Measurements from ENCODE around the gene RASD2.

The RASD2 gene

DNA sequence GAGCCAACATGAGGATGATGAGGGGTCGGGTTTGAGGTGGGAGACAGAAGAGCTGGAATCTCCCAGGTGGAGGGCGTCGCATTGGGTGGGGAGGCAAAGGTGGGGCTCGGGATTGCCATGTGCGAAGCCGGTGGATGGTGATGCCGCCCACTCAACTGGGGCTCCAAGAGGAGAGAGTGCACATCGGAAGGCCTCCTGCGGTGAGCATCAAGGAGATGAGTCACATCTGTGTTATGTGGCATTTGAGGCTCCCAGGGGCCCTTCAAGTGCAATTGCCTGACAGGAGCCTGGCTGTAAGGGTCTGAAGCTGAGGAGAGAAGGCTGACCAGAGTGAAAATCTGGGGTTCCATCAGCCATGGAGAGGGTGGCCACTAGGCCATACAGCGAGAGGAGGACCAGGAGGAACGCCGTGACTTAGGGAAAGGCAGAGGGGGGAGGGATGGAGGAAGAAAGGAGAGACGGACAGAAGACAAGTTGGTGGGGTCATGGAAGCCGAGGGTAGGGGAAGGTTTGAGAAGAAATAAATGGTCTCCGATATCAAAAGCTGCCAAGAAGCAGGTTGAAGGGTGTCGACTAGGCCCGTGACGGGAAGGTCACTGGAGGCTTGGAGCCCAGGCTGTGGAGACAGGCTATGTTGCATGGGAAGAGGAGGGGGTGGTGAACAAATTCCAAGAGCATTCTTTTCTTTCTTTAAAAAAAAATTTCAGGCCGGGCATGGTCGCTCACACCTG is 21.3 kb downstream of the RASD2 start:
- DNase-seq, result no peak

DNA sequence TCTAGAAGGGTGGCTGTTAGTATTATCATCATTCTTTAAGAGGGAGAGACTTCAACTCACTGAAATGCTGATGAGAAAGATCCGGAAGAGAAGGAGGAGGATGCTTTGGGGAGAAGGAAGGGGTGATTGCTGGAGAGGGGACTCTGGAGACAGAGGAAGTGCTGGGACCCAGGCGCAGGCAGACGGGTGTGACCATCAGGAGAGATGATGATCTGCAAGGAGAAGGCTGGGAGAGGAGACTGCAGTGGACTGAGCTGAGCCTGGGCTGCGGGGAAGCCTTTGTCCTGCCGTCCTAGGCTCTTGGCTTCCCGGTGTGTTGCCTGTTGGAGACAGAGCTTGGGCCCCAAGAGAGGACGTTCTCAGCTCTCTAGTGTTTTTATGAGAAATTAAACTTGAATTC is 22.6 kb downstream of the RASD2 start:
- DNase-seq, result no peak

DNA sequence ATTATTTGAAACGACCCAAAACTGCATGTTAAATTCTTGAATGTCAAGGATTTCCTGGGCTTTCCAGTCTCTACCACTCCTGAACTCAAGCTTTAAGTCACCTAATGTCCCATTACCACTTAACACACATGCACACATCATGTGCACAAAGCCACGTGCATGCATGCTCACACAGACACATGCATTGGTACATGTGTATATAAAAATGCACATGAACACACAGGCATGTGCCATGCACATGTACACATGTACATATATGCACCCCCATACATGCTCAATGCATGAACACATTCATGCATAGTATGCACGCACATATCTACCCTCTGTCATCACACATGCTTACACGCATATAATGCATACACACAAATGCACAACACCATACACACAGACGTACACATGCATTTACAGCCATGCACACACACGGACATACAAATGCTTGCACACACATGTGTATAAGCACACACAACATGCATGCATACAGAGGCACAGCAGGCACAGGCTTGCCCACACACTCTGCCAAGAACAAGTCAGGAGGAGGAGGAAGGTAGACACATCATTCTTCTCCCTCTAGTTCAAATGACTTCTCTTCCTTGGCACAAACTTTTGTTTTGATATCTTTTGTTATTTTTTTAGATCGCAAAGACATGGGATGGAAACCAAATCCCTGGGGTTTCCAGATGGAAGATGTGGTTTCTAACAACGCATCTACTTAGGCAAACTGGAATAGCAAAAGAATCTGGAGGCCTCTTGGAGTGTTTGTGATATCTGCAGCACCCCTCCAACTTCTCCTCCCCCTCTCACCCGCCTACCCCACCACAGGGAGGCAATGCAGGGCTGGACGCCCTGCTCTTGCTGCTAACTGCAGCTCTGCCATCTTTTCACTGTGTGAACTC is 24.6 kb downstream of the RASD2 start:
- no peak for DNase-seq

- no peak for DNase-seq
These were observed 26.9 kb downstream of the RASD2 start for GRCh38 chr22:35567351-35568141.

DNA sequence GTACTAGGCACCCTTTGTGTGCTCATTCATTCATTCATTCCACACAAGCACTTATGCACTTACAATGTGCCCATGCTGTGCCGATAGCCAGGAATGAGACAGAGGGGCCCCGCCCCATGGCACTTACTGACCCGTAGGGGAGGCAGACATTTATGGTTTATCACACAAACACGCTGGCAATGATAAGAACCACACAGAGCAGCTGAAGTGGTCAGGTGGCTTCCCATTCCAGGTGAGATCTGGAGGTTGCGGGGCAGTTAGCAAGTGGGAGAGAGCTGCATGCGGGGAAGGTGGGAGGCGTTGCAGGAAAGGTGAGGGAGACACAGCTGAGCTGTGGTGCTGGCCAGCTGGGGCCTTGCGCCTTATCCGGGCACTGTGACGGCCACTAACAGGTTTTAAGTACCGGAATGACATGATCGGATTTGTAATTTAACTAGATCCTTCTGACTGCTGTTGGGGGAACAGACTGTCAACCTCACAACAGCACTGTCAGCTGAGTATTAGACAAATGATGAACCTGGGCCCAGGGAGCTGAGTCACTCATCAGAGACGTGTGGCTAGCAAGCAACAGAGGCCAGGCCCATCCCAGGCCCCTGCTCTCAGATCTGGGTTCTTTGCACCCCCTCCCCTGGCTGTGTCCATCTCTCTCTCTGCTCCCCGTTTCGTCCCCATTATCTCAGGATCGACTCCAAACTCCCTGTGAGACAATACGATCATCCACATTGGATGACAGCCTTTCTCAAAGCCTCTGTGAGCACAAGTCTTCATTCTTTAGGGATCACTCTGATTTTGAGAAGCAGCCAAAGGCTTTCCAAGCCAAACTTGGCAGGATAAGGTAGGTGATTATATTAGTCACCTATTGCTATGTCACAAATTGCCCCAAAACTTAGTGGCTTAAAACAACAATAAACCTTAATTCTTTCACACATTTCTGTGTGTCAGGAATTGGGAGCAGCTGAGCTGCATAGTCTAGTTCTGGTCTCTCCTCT is 28.4 kb downstream of the RASD2 start:
- no peak for DNase-seq

DNA sequence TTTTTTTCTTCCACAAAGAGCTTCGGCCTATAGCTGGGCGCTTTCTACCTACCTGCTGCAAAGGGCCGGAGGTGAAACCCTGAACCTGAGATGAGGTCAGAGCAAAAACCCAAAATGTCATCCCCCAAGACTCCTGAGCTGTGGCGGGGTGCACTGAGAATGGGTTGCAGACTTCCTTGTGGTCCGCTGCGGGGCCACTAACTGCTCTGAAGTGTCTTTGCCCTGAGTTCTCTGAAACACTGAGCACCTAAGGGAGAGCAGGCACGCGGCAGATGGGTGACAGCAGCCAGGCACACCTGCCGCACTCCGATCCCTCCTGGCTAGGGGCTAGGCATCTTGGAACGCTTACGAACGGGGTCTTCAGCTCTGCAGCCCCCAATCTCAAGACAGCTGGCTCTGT is 29.3 kb downstream of the RASD2 start:
- no peak for DNase-seq

GRCh38 chr22:35570686-35571194 is 30.1 kb downstream of the RASD2 start:
- DNase-seq, result no peak

GRCh38 chr22:35572556-35572955 is 31.9 kb downstream of the RASD2 start:
- no peak for DNase-seq

- DNase-seq, result no peak
These were observed 34.6 kb downstream of the RASD2 start for GRCh38 chr22:35575116-35575748.

DNA sequence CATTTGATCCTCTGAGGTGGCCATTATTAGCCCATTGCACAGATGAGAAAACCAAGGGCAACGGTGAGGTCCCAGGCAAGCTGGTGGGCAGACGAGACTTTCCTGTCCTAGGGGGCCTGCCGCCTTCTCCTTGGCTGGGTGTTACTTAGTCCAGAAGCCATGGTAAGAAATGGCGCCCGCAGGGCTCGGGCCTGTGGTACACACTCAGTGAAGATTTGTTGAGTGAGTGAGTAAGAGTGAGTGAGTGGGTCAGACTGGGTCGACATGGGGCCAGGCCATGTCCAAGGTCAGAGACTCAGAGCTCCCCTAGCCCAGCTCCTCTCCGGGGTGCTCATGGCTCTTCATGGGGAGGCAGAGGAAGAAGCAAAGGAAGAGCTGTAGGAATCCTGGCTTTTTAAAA is 36.0 kb downstream of the RASD2 start:
- DNase-seq, result no peak

- DNase-seq, result no peak
These were observed 37.4 kb downstream of the RASD2 start for GRCh38 chr22:35577799-35578659.

DNA sequence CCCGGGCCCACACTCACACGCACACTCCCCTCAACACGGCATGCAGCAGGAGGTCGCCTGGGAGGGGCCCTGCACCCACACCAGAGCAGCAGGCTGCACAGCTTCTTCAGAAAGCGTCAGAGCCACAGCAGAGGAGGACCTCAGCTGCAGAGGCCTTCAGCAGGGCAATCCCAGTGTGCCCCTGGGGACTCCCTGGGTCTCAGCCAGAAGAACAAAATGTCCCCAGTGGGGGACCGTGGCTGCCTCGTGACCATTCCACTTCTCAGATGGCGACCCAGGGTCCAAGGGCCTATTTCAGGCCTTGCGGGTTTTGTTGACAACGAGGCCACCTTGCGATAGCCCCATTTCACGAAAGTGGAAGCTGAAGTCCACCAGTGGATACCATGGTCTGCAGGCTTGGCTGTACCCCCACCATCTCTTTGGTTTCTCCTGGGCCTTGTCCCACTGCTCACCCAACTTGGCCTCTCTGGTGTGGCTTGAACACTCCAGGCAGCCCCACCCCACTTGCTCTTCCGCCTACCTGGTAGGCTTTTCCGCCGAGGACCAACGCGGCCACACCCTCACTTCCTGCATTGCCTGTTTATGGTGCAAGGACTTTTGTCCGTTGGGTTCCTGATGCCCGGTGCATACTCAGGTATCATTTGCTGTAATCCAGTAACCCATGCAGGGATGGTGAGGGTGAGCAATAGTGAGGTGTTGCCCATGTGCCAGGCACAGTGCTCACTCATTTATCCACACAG is 38.4 kb downstream of the RASD2 start:
- no peak for DNase-seq

GRCh38 chr22:35580351-35581022 is 39.9 kb downstream of the RASD2 start:
- DNase-seq, result no peak

GRCh38 chr22:35581023-35581413 is 40.4 kb downstream of the RASD2 start:
- no peak for DNase-seq

DNA sequence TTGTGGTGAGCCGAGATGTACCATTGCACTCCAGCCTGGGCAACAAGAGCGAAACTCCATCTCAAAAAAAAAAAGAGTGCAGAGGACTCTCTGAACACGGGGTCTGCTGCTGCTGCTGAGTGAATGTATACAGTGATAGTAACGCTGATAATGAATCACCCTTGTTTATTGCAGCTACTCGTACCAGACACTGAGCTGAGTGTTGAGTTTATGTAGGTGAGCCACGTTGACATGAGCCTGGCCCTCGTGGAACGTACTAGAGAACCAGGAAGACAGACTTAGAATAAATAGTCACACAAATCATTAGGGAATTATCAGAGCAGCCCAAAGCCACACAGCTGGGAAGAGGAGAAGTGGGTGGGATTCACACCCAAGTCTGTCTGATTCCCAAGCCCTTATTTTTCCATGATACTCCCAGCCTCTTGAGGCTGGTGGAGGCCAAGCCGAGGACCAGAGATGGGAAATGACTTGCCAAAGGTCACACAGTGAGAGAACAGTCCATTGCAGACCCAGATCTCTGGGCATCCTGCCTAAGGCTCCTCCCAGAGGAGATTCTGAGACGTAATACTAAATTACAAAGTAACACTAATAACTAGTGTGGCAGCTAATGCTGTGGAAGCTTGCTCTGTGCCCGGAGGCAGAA is 41.7 kb downstream of the RASD2 start:
- DNase-seq, result no peak

DNA sequence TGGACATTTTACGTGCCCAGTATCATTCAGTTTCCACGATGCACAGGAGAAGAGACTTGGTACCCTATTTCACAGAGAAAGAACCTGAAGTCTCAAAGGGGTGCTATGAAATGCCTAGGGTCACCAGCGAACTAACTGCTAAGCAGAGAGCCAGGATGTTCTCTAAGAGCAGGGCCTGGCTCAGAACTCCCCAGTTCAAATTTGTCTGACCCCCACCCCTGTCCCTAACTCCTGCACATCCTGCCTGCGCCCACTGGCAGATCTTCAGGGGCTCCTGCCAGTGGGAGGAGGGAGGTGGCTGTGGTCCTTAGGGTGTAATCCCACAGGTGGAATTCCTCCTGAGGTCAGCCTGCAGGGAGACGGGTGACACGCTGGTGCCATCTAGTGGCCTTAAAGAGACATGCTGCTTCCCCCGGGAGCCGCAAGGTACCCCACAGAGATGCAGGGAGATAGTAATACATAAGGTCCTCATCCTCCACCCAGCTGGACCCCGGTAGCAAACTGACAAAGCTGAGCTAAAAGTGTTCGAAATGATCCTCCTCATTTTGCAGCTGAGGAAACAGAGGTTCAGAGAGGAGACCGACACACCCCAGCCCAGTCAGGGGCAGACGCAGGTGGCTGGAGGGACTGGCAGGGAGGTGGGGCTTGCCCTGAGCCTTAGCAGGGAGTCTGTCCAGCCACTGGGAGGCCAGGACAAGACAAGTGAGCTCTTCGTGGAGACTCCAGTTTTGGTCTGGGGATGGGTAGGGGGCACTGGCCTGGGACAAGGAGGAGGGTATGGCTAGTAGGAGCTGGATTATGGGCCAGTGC is 42.4 kb downstream of the RASD2 start:
- DNase-seq, result peak; percentile 30 to 43

DNA sequence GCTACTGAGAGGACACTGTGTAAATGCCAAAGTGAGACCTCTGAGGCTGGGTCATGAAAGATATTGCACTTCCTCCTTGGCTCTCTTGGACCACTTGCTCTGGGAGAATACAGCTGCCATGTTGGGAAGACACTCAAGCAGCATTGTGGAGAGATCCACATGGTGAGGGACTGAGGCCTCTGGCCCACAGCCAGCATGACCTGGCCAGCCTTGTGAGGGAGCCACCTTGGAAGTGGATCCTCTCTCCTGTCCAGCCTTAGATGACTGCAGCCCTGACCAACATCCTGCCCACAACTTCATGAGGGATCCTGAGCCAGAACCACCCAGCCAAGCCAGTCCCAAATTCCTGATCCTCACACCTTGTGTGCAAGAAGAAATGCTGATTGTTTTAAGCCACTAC is 46.1 kb downstream of the RASD2 start:
- DNase-seq, result no peak

DNA sequence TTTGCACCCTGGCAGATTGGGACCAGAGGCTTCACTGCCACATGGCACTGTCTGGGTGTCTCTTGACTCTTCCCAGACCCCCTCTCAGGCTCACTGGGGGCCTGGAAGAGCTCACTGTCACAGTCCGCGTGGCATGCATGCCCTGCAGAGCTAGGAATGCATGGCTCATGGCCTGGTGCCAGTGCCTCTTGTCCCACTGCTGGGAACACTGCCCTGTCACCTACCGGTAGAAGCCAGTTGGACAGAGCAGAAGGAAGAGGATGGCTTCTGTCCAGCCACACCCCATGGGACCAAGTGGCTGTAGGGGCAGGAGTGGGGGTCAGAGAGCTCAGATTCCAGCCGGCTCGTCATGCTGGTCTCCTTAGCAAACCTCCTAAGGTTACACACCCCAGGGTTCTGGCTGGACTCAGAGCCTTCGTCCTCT is 46.8 kb downstream of the RASD2 start:
- no peak for DNase-seq

Measured in stimulated activated CD4-positive, alpha-beta T cell treated with anti-CD3 and anti-CD28 coated beads, Interleukin-4, amount 100 ng/mL, for 4 hours (primary cell).